Measurements from ENCODE around the gene NAA40.
A peak's percentile ranks its signal among the peaks of the same experiment; 100 is the strongest.

NAA40 gene

DNA sequence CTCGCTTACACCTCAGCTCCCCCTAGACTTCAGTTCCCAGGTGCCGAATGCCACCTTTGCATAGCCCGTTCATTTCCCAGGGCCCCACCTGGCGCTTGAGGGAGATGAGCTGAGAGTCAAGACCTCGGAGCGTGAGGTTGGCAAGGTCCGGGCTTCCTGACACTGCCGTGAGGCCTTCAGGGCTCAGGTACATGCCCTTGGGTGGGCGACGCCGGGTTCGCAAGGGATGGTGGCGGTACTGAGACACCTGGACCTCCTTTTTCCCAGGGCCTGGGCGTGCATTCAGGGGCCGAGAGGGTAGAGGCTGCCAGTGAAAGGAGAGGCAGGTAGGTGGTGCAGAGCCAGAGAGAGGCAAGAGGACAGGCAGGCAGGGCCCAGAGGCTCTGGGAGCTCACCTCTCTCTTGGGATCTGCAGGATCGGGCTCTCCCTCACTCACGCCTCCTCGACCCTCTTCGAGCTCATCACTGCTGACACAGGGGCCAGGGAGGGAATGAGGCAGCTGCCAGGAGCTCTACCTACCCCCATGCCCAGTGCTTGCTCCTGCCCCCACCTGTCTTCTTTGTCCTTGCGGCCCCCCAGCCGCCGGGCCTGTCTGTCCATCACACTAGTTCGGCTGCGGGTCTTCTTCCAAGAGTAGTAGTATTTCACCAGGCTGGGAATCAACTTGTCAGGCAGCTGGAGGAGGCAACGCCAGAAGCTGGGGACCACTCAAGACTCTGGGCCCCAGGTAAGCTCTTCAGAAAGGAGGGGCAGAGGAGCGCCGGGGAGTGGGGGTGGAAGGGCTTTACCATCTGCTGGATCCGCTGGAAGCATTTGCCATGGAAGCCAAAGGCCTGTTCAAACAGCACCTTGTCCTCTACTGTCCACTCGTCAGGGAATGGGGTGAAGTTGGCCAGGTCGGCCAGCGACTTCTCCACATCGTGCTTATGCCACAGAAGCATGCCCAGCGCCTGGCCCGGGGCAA, 24.7 kb upstream of the NAA40 start:
- DNase-seq, result no peak

DNA sequence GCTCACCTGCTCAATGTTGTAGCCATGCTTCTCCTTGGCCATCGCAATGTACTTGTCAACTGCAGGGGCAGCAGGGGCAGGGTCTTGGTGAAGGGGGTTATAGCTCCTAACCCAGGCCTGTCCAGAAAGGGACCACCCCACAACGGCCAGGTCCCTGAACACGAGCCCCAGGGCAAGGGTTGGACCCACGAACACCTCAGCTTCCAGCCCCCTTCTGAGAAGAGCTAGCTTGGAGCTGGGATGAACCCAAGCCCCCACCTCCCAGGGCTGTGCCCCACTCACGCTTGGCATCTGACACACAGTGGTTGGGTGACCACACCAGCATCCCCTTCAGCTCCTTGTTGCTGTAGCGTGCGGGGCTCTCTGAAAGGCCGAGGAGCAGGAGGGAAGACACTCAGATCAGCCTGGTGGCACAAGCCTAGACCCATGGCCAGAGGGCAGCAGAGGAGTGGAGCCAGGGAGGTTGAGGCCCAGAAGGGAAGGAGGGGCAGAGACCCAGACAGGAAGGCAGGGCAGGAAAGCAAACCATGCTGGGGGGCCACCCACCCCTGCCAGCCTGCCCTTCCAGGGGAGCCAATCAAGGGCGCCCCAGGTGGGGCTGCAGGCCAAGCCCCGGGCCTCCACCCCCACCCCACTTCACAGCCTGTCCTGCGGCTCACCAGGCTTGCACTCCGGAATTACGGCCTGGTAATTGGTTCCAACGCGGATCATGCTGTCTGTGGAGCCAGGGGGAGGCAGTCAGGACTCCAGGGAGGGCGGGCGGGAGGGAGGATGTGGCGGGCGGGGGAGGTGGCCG, 23.7 kb upstream of the NAA40 start:
- peak; percentile 5 for DNase-seq

DNA sequence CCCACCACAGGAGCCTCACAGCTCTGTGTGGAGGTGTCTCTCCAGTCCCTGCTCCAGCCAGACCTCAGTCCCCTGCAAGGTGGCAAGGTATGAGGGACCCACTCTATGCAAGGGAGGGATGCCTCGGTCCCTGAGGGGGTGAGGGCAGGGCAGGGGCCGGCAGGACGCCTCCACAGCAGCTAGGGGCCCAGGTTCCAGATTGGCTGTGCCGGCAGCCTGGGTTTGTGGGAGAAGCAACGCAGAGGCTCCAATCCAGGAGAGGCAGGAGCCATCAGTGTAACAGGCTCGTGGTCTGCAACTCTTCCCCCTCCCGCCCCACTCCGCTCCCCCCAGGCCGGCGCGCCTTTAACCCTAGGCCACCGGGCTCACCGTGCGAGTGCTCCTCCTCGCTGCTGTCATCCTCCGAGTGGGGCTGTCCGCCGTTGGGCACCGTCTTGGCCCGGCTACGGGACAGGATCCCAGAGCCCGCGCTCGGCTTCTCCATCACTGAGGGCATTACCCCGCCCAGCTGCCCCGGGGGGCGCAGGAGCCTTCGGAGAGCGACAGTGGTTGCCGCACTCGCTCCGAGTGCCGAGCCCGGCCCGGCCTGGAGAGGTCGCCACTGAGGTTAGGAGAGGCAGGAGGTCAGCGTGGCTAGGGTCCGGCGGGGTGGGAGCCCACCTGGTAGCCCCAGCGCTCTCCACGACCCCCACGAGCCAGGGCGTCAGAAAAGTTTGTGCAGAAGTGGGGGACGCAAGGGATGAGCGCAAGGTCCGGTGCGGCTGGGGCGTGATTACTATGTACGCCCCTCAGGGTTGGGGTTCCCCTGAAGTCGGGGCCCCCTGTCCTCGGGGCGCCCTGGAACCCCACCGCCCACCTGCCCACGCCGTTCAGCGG, 22.6 kb upstream of the NAA40 start:
- DNase-seq, result peak; percentile 55

DNA sequence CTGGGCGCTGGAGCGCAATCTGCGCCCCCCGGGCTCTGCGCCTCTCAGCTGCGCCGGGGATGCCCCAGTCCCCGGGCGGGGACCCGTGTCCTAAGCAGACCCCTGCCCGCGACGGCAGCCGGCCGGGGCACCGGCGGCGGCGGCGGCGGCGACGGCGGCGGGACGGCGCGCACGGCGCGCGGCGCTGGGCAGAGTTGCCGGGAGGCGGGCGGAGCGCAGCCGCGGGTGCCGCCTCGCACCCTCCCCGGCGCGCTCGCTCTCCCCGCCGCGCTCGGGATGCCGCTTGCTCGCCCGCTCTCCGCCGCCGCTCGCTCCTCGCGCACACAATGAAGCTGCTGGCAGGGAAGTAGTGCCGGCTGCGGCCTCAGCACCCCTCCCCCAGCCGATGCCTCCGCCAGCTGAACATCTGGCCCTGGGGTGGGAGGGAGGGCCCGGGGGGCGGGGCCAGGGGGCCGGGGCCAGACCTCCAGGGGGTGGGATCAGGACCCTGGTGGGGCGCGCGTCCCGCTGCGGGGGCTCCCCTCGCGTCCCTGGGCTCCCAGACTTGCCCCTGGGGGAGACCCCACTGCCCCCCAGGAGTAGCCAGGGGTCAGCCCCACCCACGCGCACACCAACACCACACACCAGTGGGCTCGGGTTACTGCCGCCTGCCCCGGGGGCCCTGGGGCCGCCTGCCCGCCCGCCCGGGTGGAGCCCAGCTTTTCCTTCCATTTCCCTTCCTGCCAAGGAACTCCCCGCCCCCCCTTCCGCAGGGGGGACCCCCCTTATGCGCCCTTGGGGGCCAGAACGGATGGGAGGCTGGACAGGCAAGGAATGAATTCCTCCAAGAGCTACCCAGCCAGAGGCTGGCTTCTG, 21.7 kb upstream of the NAA40 start, which contains the start of gene RCOR2:
TSS of gene RCOR2 (minus strand) at position 328 of the 855 bp plus-strand sequence. CDS start 708 bp downstream, outside the sequence.
- peak; percentile 86 for DNase-seq

DNA sequence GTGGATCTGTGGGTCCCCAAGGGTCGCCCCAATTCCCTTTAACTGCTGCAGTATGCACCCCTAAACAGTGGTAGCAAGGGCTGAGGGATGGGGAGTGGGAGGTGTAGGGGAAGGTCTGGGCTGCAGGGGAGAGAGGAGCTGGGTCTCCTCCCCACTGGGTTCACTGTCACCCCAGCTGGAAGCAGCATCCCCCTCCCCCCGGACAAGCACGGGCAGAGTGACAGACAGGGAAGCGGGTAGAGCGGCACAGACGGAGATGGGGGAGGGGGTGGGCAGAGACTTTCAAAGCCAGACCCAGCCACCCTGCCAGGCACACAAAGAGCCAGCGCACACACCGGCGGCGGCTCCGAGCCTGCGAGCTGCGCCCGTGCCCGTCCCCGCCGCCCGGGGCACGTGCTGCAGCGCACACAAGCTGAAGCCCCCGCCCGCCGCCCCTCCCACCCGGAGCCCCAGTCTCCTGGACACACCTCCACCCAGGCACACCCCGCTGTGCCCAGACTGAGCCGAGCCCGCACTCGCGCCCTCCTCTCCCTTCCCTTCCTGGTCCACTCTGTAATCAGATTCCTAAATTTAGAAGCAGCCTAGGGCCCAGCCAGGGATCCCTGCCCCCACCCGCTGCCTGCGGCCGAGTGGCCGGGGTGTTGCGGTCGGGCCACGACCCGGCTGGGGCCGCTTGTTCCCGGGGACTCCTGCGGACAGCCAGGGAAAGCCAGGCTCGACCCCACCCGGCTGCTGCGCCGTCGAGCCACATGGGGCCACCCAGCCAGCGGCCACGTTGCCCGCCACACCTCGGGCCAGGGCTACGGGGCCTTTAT, 20.9 kb upstream of the NAA40 start:
- no peak for DNase-seq

DNA sequence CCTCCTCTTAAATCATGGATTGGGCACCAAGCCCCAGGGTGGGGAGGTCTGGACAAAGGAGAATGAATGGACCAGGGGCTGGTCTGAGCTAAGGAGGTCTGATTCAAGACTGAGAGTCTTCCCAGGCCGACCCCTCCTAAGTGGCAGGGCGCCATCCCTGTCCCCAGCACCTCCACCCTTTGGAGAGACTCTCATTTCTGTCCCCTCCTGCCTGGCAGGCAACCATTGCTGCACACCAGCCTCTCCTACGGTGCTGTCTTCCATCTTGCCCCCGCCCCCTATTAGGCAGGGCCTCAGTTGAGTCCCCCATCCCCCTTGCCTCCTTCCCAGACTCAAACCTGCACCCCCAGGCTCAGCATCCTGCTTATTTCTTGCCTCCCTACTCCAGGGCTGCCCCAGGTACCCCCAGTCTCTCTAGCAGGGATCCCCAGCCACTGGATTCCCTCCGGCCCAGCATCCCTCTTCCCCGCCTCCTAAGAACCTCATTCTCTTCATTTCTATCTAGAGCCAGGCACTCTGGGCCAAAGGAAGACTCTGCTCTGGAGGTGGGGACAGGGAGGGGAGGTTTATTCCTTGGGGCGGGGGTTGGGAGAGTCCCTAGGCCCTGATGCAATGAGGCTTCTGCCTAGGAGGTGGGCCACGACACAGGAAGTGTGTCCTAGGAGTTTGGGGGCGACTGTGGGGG, 20.2 kb upstream of the NAA40 start:
- DNase-seq, result no peak

DNA sequence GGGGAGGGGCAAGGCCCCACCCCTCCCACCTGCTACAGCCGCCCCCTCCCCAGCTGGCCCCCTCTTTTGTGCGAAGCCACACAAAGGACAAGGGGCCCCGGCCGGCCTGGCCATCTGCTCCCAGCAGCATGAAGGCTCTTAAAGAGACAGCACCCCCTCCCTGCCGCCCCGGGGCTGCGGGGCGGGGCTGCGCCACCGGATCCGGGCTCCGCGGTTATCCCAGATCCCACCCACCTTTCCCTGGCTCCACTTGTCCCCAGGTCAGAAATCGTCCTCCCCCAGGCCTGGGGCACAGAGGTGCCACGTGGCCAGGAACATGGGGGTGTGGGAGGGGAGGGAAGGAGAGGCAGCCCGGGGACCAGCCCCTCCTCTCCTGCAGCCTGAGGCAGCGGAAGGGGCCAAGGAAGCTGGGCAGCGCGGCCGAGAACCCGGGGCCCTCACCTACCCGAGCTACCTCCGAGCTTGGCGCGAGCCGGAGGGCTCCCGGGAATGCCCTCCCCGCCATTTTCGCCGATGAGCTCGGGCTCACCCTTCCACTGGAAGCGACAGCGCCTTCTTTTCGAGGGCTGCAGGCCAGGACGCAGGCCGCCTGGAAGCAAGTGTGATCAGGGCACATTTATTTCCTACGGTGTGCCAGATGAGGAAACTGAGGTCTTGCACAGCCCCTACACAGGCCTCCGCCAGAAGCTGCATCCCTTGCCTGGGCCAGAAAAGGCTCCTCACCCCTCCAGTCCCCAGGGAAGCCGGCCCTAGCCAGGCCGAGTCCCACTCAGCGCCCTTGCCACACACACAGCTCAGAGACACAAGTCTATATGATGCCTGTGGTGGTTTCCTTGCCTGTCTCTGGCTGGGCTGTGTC, 19.3 kb upstream of the NAA40 start:
- DNase-seq, result no peak

DNA sequence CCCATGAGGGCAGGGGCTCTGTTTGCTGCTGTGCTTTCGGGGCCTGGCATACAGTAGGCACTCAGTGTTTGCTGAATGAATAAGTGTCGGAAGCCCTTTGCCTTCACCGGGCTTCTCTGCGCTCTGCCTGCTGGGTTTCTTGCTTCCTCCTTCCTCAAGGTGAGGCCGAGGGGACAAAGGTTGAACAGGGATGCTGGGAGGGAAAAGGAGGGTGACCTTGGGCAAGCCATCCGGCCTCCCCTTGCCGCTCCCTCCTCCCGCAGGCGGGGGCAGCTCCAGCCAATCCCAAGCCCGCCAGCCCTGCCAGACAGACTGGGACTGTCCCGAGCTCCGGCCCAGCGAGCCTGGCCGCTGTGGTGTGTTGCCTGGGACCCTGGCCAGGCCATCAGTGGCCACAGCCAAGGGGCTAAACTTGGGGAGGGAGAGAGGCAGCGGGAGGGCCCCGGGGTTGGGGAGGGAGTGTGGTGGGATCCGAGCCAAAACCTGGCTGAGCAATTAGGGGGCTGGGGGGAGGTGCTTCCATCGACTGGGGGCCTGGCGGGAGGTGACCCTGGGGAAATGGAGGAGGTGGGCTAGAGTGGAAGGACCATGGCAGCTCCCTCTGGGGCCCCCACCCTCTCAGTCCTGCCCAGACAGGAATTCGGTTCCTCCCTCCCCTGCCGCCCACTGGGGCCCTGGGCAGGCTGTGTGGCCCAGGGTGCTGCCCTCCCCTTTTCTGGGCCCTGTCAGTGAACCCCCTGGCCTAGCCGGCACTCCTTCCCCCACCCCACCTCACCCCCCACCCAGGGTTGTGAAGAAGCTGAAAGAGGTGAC, 18.5 kb upstream of the NAA40 start:
- no peak for DNase-seq

DNA sequence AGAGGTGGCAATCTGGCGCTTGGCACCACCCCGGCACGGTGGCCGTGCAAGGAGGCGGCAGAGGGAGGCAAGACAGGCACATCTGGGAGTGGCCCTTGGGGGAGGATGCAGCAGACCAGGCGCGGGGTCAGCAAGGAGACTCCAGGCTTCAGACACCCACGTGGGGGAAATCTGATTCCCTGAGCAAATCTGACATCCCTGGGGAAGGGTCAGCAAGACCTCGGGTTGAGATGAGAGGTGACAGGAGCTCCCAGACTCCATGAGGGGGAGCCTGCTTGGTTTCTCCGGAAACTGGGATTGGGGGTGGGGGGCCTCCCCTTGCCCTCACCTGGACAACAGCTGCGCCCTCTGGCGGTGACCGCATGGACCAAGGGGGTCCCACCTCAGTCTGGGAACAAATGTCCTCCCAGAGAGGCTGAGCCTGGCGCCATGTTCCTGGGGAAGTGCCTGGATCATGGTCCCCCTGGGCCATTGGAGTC, 17.8 kb upstream of the NAA40 start:
- no peak for DNase-seq

DNA sequence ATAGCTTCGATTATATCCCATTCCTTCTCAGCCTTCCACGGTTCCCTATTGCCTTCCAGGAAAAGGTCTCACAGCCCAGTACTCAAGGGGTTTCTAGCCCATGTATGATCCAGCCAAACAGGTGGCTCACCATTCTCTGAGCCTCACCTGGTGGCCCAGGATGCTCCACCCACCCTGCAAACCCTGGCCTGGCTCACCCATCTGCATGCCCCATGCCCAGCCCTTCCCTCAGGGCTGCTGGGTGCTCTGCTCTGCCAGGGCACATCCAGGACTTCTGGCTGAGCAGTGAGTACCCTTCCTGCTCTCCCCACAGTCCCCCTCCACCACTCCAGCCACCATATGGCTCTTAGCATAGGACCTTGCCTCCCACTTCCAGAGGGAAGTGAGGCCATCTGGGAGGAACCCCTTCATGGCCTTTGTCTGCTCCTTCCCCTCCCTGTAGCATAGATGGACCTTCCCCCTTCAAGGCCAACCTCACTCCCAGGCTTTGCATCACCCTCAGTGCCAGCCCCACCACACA, 16.1 kb upstream of the NAA40 start:
- no peak for DNase-seq

DNA sequence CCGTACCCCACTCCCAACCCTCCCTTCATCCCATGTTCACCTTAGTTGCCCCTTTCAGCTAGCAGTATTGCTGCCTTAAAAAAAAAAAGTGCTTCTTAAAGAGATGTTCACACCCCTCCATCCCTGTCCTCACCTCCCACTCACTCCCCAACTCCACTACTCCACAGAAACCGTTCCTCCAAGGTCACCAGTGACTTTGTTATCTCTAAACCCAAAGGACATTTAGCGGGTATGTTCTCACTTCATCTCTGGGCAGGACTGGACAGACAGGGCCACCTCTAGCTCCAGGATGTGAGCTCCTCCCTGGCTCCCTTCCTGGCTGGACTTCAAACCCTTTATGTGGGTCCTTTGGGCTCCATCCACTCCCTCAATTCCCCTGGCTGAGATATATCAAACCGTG, 15.5 kb upstream of the NAA40 start:
- no peak for DNase-seq

DNA sequence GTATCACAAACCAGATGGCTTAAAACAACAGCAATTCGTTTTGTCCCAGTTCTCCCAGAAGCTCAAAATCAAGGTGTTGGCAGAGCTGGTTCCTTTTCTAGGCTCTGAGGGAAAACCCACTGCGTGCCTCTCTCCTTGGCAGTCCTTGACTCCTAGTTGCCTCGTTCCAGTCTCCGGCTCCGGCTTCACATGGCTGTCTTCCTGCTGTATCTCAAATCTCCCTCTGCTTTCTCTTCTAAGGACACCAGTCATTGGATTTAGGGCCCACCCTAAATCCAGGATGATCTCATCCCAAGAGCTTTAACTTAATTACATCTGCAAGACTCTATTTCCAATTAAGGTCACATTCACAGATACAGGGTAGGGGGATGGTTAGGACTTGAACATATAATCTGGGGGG, 9.2 kb upstream of the NAA40 start:
- no peak for DNase-seq

DNA sequence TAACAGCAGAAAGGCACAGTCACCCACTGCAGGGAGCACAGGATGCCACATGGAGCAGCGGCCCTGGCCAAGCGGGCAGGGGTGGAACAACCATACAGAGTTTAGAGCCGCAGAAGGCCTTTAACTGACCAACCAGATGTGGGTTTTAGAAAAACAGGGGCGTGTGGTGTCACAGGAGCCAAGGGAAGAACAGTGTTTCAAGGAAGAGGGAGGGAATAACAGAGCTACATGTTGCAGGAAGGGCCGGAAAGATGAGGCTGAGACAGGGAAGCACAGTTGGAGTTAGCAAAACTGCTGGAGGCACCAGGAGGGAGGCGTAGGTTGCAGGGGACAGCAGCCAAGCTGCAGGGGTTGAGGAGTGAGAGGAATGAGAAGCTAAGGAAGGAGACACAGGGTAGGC, 7.8 kb upstream of the NAA40 start:
- DNase-seq, result no peak

DNA sequence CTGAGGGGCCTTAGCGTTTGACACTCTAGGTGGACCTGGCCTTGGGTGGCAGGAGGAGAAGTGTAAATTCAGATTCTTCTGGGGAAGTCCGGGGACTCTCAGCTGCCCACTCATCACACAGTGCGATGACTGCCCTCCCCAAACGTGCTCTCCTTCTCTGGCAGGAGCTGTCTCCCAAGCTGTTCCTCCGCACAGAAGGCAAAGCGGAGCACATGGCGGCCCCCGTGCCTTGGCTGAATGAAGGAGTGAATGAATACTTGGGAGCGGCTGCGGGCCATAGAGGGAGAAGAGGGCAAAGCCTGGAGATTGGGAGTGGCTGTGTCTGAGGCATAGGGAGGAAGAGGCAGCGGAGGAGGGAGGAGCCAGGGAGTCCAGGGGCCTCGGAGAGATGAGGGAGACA, 6.9 kb upstream of the NAA40 start:
- DNase-seq, result no peak

DNA sequence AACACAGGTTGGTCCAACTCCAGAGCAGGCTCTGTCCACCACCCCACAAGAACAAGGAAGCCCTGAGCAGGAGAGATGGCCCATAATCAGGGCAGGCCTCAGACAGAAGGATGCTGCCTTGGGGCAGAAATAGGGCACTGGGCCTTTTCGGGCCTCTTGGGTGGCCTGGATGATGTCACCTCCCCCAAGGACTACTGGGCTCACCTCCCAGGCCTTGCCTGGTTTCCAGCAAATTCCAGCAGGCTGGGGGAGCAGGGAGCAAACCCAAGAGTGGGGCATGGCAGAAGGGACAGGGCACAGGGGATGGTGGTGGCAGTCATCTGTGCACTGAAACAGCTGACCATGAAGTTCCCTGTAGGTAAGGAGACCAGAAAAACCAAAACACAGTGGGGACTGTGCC, 5.3 kb upstream of the NAA40 start:
- no peak for DNase-seq

DNA sequence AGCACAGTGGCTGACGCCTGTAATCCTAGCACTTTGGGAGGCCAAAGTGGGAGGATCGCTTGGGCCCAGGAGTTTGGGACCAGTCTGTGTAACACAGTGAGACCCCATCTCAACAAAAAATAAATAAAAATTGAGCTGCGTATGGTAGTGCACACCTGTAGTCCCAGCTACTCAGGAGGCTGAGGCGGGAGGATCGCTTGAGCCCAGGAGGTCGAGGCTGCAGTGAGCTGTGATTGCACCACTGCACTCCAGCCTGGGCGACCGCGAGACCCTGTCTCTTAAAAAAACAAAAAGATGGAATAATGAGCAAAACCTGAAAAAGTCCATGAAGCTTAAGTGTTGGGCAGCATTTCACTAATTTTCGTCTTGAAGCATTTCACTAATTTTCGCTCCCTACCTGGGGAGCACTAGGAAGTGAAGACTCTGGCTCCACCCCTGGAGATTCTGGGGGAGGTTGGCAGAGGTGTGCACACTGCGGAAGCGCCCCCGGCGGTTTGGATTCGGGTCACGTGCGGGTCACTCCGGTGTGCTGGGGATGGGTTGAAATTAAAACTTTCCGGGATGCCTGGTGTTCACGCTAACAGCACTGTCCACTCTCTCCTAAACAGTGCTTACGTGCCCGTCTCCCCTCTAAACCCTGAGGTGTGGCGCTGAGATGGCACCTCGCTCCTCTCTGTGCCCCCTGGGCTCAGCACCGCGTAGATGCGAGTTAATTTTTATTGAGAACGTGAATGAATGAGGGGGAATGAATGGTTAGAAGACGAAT, 906 bp upstream of the NAA40 start:
- DNase-seq, result peak; percentile 54

DNA sequence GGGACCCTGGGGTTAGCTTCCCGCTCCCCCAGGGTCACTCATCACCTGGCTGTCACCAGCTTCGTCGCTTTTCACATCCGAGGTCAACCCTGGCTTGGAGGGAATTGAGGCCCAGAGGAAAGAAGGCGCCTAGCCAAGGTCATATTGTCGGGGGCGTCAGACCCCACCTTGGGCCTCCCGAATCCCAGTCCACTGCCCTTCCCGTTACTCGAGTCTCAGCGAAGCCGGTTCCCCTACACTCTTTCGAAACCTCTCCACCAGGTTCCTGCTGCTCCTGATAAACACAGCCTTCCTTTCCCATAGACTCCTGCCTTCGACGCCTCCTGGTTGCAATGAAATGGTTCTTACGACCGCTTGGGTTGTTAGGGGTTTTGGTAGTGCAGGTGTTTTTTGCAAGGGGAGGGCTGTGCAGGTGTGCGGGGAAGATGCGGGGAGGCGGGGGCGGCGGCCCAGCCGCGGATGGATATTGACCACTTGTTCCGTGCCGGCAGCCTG, 642 bp downstream of the NAA40 start:
- DNase-seq, result no peak

All from NCI-H1105 (cell line).